Activated CD4-positive, alpha-beta T cell treated with anti-CD3 and anti-CD28 coated beads for 24 hours (primary cell): ENCODE measurements around the gene PLA2G12A.
A peak's percentile ranks its signal among the peaks of the same experiment; 100 is the strongest.
"Not testable (repeated sequence)": the region's sequence is repeated elsewhere in the genome, so short reads cannot be mapped to it uniquely, and the experiment has no call there.

Source experiments
- DNase-seq, 2 donors: peaks; one replicate each; pipeline ENCODE4 v3.0.0-alpha.2; 2020; ENCODE audit warnings: low read depth in 2 of 2

PLA2G12A gene

GRCh38 chr4:109678925-109679324 is 50.9 kb downstream of the PLA2G12A start:
- DNase-seq = not testable (repeated sequence)

GRCh38 chr4:109678472-109678871 is 51.4 kb downstream of the PLA2G12A start:
- DNase-seq = not testable (repeated sequence)

- DNase-seq = no peak
Measured at GRCh38 chr4:109676886-109677285, 53.0 kb downstream of the PLA2G12A start.

GRCh38 chr4:109675843-109676242 is 54.0 kb downstream of the PLA2G12A start:
- DNase-seq = no peak

GRCh38 chr4:109675181-109675580 is 54.7 kb downstream of the PLA2G12A start:
- DNase-seq = no peak

- DNase-seq = no peak
Measured at GRCh38 chr4:109673303-109673702, 56.6 kb downstream of the PLA2G12A start.

- no peak for DNase-seq
Measured at GRCh38 chr4:109672169-109672930, 57.5 kb downstream of the PLA2G12A start.

GRCh38 chr4:109671350-109671749 is 58.5 kb downstream of the PLA2G12A start:
- DNase-seq = peak in 1 of 2 donors; percentile 17

GRCh38 chr4:109665783-109666485 is 63.9 kb downstream of the PLA2G12A start:
- no peak for DNase-seq

- DNase-seq = no peak
Measured at GRCh38 chr4:109662771-109663170, 67.1 kb downstream of the PLA2G12A start.

GRCh38 chr4:109662116-109662515 is 67.8 kb downstream of the PLA2G12A start:
- DNase-seq = no peak
